Endothelial cell of umbilical vein (primary cell): ENCODE results near the gene COL17A1. TPM values are rescaled to one million over a fixed set of nuclear protein-coding genes. Genes with fewer than 3 reads are reported as not detected.
A peak's percentile ranks its signal among the peaks of the same experiment; 100 is the strongest.

Experiments used
- BruUV-seq: library from RNA; stranded (reverse); fragments of 400-500 nt; replicated peaks from 2 replicates; lab custom pipeline; 2021; lab: Mats Ljungman, UMichigan
- CTCF ChIA-PET: fragments of 300-600, 350-600 bp; sonication (Branson Sonifier 250); formaldehyde crosslinking; loops from one replicate; lab custom pipeline; 2021; ENCODE audit warnings: antibody characterized with exemption, inconsistent platforms; lab: Charles Lee
- POLR2A ChIA-PET: fragments of 300-600, 350-600 bp; sonication (Branson Sonifier 250); formaldehyde crosslinking; loops from one replicate; lab custom pipeline; 2021; ENCODE audit warnings: antibody characterized with exemption, inconsistent platforms; lab: Charles Lee
- DNase-seq: peaks from one replicate; pipeline ENCODE4 v3.0.0-alpha.2; 2011; ENCODE audit warnings: low read depth, low spot score
- FAIRE-seq: peaks from 2 replicates; lab custom pipeline; 2011; peaks lifted over from hg19 to GRCh38; lab: Jason Lieb, UNC
- H2AFZ ChIP-seq: 2 replicates; pipeline ENCODE4 v1.6.0; 2012; ENCODE audit warnings: low read depth, low read length, control low read depth, inconsistent platforms
- H3K27ac ChIP-seq: 2 replicates; pipeline ENCODE4 v1.5.1; 2011; ENCODE audit warnings: low read depth, mild to moderate bottlenecking, control low read depth, low read length, moderate library complexity; ENCODE audit not compliant: insufficient read depth
- H3K27me3 ChIP-seq, 2 experiments: 2 replicates each; pipeline versions ENCODE4 v1.6.0 to v1.6.1; 2011; ENCODE audit warnings: low read length in 2 of 2, mixed read lengths in 1 of 2; ENCODE audit not compliant: control insufficient read depth in 2 of 2, insufficient read depth in 2 of 2
- H3K36me3 ChIP-seq, 2 experiments: 2 replicates in 1 of 2; 3 replicates in 1 of 2; pipeline ENCODE4 v1.5.1; 2011; ENCODE audit warnings: low read length in 2 of 2, mild to moderate bottlenecking in 1 of 2, moderate library complexity in 1 of 2; ENCODE audit not compliant: control insufficient read depth in 2 of 2, insufficient read depth in 2 of 2; ENCODE audit errors: extremely low read depth in 1 of 2
- H3K4me1 ChIP-seq: 3 replicates; pipeline ENCODE4 v1.5.1; 2011; ENCODE audit warnings: mild to moderate bottlenecking, low read length; ENCODE audit not compliant: control insufficient read depth, insufficient read depth; ENCODE audit errors: extremely low read depth
- H3K4me2 ChIP-seq: 2 replicates; pipeline ENCODE4 v1.6.1; 2011; ENCODE audit warnings: low read length, control low read depth, mixed read lengths; ENCODE audit not compliant: insufficient read depth
- H3K4me3 ChIP-seq, 3 experiments: fragments of 200-600 bp in 1 of 3; sonication (generic), shearing (Covaris generic) in 1 of 3; replicated peaks in 1 of 3; 2 replicates each; pipeline ENCODE4 v1.5.1; 2011 to 2016; ENCODE audit warnings: control low read depth in 3 of 3, low read length in 3 of 3, mild to moderate bottlenecking in 2 of 3, inconsistent platforms in 1 of 3, low read depth in 1 of 3, moderate library complexity in 1 of 3; ENCODE audit not compliant: insufficient read depth in 1 of 3
- H3K79me2 ChIP-seq: 2 replicates; pipeline ENCODE4 v1.6.0; 2012; ENCODE audit warnings: low read length, inconsistent platforms; ENCODE audit not compliant: control insufficient read depth, insufficient read depth
- H3K9ac ChIP-seq: replicated peaks from 2 replicates; pipeline ENCODE3; 2011; ENCODE audit warnings: low read length, control low read depth; ENCODE audit not compliant: insufficient read depth; ENCODE audit errors: extremely low read depth
- H3K9me1 ChIP-seq: replicated peaks from 3 replicates; pipeline ENCODE4 v1.6.0; 2011; ENCODE audit warnings: mild to moderate bottlenecking, low read length; ENCODE audit not compliant: control insufficient read depth, insufficient read depth; ENCODE audit errors: extremely low read depth
- H3K9me3 ChIP-seq: replicated peaks from 2 replicates; pipeline ENCODE4 v1.5.1; 2012; ENCODE audit warnings: low read length, inconsistent platforms; ENCODE audit not compliant: control insufficient read depth, insufficient read depth
- H4K20me1 ChIP-seq: replicated peaks from 2 replicates; pipeline ENCODE3; 2011; ENCODE audit warnings: mild to moderate bottlenecking, low read length; ENCODE audit not compliant: control insufficient read depth, insufficient read depth; ENCODE audit errors: extremely low read depth
- EZH2 ChIP-seq: IDR thresholded peaks from 2 replicates; pipeline ENCODE4 v1.6.1; 2012; ENCODE audit warnings: borderline replicate concordance, low read depth, mild to moderate bottlenecking, moderate library complexity, low read length, inconsistent platforms; ENCODE audit not compliant: severe bottlenecking
- FOS ChIP-seq: IDR thresholded peaks from 2 replicates; pipeline ENCODE4 v1.6.1; 2011; ENCODE audit warnings: mild to moderate bottlenecking, low read length, moderate library complexity, borderline replicate concordance; ENCODE audit not compliant: insufficient read depth
- GATA2 ChIP-seq: IDR thresholded peaks from 2 replicates; pipeline ENCODE4 v1.7.0; 2011; ENCODE audit warnings: low read depth, mild to moderate bottlenecking, moderate library complexity, mixed read lengths, low read length; ENCODE audit not compliant: insufficient read length, insufficient read depth
- JUN ChIP-seq: IDR thresholded peaks from 2 replicates; pipeline ENCODE4 v1.6.1; 2011; ENCODE audit warnings: borderline replicate concordance, low read depth; ENCODE audit not compliant: insufficient read length, insufficient read depth
- POLR2A ChIP-seq: IDR thresholded peaks from 2 replicates; pipeline ENCODE4 v1.6.1; 2012; ENCODE audit warnings: low read depth, mild to moderate bottlenecking, control low read depth, low read length
- POLR2AphosphoS5 ChIP-seq: IDR thresholded peaks from 2 replicates; pipeline ENCODE4 v1.6.1; 2012; ENCODE audit warnings: low read depth, mild to moderate bottlenecking, control low read depth, low read length, moderate library complexity; ENCODE audit not compliant: insufficient read depth
- dilution Hi-C: fragments of 300-500 bp; cut with MboI; formaldehyde crosslinking; loops from one replicate; pipeline ENCODE4 v1.15.0; 2019; ENCODE audit warnings: low sequenced_read_pairs; ENCODE audit not compliant: extremely low pct_ligation_motif_present
- intact Hi-C: fragments of 100-400 bp; cut with micrococcal nuclease; formaldehyde crosslinking; loops from one replicate; pipeline ENCODE4 v1.10.0; 2022
- polyA plus RNA-seq, 4 experiments: library from polyadenylated mRNA; depleted of rRNA in 3 of 4; stranded (reverse) in 3 of 4; unstranded in 1 of 4; fragments of >200 nt; gene quantifications; 2 replicates each; pipeline versions ENCODE4 v1.2.1 to v1.2.3, GENCODE V29; 2011 to 2012; ENCODE audit warnings: missing spikeins in 1 of 4
- total RNA-seq: library from RNA; stranded (reverse); gene quantifications from 2 replicates; pipeline ENCODE4 v1.2.3, GENCODE V29; 2021
- TF ChIP-seq, protein P1 (sequence below), 2 donors: IDR thresholded peaks; 1 replicate in 1 of 2; 2 replicates in 1 of 2; pipeline ENCODE4 v1.5.1; 2011; ENCODE audit warnings: low read length in 2 of 2, mild to moderate bottlenecking in 2 of 2, moderate library complexity in 2 of 2, control low read depth in 1 of 2, inconsistent platforms in 1 of 2, low read depth in 1 of 2; ENCODE audit not compliant: insufficient read depth in 1 of 2; ENCODE audit errors: extremely low read depth in 1 of 2
- TF ChIP-seq, protein P2 (sequence below): IDR thresholded peaks from 2 replicates; pipeline ENCODE4 v1.6.1; 2011; ENCODE audit not compliant: insufficient read depth, insufficient read length

The COL17A1 gene
- total and polyA plus RNA-seq, 2 donors (not counting 3 experiments of a cell fraction or from before 2014, with no cell fraction given): 0.57 to 1.3 TPM

DNA sequence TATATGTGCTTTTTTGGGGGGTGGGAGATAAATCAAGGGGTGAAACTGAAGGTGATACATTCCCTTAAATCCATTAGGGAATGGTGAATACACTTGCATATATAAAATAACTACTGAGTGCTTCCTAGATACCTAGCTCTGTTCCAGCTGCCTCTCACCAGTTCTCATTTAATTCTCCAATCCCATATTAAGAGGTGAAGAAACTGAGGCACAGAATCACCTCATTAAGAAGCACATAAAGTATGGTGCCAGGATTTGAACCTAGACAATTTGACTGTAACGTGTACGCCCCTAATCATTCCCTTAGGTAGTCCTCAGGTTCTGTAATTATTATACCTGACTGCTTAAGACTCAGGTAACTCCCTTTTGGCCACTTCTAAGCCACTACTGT, 34.8 kb upstream of the COL17A1 start:
- no peaks in the 10 kb centered on the region for H3K9me1 ChIP-seq
- no peak for TF ChIP-seq EZH2
- TF ChIP-seq POLR2A: no peak
- H3K27ac ChIP-seq: peak overlapping the region; percentile 97
- DNase-seq: no peak
- no peaks in the 10 kb centered on the region for H3K9me3 ChIP-seq
- peak overlapping the region; percentile 86 for H3K4me2 ChIP-seq
- CTCF ChIA-PET: interaction anchor here (1.2 to 4.9 kb wide), 18 partner anchors 8 to 232 kb away, joined by 3 to 87 read pairs (median 8); no protein-coding TSS in a partner anchor
- no TSS peak for BruUV-seq
- dilution Hi-C loops (no loop called here), intact Hi-C loops (loop anchor here (2.0 to 5.0 kb wide), 3 partner anchors 136 to 363 kb away; partner anchors contain the start of gene STN1)
- peak overlapping the region in 1 of 3 experiments; percentile 20 for H3K4me3 ChIP-seq
- no peak for FAIRE-seq
- peaks cover 27% of the 10 kb centered on the region for H3K4me1 ChIP-seq
- H2AFZ ChIP-seq: peak overlapping the region; percentile 84
- POLR2A ChIA-PET: interaction anchor here (0.7 kb wide), 1 partner anchor 66 kb away, joined by 3 read pairs; no protein-coding TSS in a partner anchor
- no peaks in the 10 kb centered on the region for H4K20me1 ChIP-seq
- H3K27me3 ChIP-seq: no peaks in the 10 kb centered on the region
- no peaks in the 10 kb centered on the region for H3K79me2 ChIP-seq
- H3K36me3 ChIP-seq: no peaks in the 10 kb centered on the region
- H3K9ac ChIP-seq: peak overlapping the region; percentile 99

DNA sequence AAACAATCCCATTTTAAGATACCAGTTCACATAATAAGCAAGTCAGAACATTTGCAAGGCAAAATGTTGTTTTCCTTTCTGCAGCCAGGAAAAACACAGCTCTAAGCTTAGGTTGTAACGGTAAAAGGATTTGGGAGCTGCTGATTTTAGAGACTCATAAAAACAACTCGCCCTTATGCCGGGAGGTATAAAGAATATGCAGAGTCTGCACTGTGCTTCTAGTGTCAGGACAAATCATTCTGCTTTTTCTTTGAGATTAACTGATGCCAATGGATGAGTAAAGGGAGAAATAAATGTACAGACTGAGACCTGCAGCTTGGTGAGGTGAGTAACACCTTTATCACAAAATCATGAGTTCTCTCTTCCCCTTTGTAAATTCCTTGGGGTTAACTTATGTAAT, 34.3 kb upstream of the COL17A1 start:
- intact Hi-C loops (loop anchor here (2.0 to 5.0 kb wide), 3 partner anchors 137 to 363 kb away; partner anchors contain the start of gene STN1), dilution Hi-C loops (no loop called here)
- ChIA-PET POLR2A (no interaction called here), CTCF (interaction anchor here (1.2 to 4.7 kb wide), 7 partner anchors 8 to 154 kb away, joined by 3 to 34 read pairs (median 8); no protein-coding TSS in a partner anchor)
- Histone ChIP-seq H3K79me2 (no peaks in the 10 kb centered on the region), H4K20me1 (no peaks in the 10 kb centered on the region), H3K36me3 (no peaks in the 10 kb centered on the region), H3K9ac (peak overlapping the region; percentile 18), H3K9me3 (no peaks in the 10 kb centered on the region), H2AFZ (peak overlapping the region; percentile 84), H3K9me1 (no peaks in the 10 kb centered on the region), H3K4me1 (peaks cover 27% of the 10 kb centered on the region), H3K27ac (peak overlapping the region; percentile 97), H3K4me2 (peak overlapping the region; percentile 86), H3K4me3 (no peak overlapping the region), H3K27me3 (no peaks in the 10 kb centered on the region)
- DNase-seq (no peak), FAIRE-seq (no peak)
- TF ChIP-seq, protein P1, sequence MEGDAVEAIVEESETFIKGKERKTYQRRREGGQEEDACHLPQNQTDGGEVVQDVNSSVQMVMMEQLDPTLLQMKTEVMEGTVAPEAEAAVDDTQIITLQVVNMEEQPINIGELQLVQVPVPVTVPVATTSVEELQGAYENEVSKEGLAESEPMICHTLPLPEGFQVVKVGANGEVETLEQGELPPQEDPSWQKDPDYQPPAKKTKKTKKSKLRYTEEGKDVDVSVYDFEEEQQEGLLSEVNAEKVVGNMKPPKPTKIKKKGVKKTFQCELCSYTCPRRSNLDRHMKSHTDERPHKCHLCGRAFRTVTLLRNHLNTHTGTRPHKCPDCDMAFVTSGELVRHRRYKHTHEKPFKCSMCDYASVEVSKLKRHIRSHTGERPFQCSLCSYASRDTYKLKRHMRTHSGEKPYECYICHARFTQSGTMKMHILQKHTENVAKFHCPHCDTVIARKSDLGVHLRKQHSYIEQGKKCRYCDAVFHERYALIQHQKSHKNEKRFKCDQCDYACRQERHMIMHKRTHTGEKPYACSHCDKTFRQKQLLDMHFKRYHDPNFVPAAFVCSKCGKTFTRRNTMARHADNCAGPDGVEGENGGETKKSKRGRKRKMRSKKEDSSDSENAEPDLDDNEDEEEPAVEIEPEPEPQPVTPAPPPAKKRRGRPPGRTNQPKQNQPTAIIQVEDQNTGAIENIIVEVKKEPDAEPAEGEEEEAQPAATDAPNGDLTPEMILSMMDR (IDR thresholded peaks at IDR 0.05; ENCODE audit: extremely low read depth in 1 of 2, insufficient read depth in 1 of 2, low read depth in 1 of 2, low read length in 2 of 2): no peak
- TF ChIP-seq EZH2: no peak
- no peak for TF ChIP-seq POLR2A
- TF ChIP-seq GATA2: no peak
- no peak for TF ChIP-seq JUN
- TF ChIP-seq POLR2AphosphoS5: no peak
- no peak for TF ChIP-seq FOS
- TF ChIP-seq, protein P2, sequence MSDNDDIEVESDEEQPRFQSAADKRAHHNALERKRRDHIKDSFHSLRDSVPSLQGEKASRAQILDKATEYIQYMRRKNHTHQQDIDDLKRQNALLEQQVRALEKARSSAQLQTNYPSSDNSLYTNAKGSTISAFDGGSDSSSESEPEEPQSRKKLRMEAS: no peak
- no TSS peak for BruUV-seq
